ENCODE results near the gene ATP11C. TPM values are rescaled to one million over a fixed set of nuclear protein-coding genes. Genes with fewer than 3 reads are reported as not detected.

ATP11C gene
- polyA plus RNA-seq, 1 donor (not counting 4 experiments of a cell fraction or from before 2014, with no cell fraction given): 14.0 TPM

DNA sequence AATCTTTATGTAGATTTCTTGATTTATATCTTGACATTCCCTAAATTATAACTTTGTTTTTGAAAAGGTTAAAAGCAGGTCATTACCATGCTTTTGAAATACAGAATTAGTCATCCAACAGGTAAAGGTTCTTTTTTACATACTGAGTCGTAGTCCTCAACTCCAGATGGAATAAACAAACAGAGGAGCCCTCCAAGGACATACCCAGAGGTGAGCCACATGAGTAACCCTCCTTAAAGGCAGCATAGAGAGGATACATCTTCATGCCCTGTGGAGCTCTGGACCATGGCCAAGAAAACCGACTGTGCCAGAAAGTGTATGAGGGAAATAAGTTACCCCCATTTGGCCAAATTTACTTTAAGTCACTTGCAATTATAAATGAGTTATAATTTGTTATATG lies 129.6 kb downstream of the ATP11C start:
- Histone ChIP-seq H3K4me2 (ENCODE audit: control insufficient read depth, extremely low read depth, insufficient read depth, low read depth, low read length) (no peak overlapping the region), H3K27ac (ENCODE audit: control insufficient read depth, insufficient read depth, low read length) (no peak overlapping the region), H3K36me3 (ENCODE audit: control insufficient read depth in 2 of 2, extremely low read depth in 1 of 2, insufficient read depth in 2 of 2, low read length in 2 of 2) (no peaks in the 10 kb centered on the region), H4K20me1 (ENCODE audit: control insufficient read depth, extremely low read depth, insufficient read depth, low read length) (no peaks in the 10 kb centered on the region), H2AFZ (ENCODE audit: control insufficient read depth, low read length) (no peak overlapping the region), H3K9me1 (ENCODE audit: control insufficient read depth, extremely low read depth, insufficient read depth, low read length) (no peaks in the 10 kb centered on the region), H3K9ac (ENCODE audit: control insufficient read depth, extremely low read depth, insufficient read depth, low read length) (no peak overlapping the region), H3K9me3 (ENCODE audit: control insufficient read depth, low read depth, low read length) (no peaks in the 10 kb centered on the region), H3K4me1 (ENCODE audit: control insufficient read depth, extremely low read depth, insufficient read depth, low read length) (no peaks in the 10 kb centered on the region), H3K79me2 (ENCODE audit: control insufficient read depth, insufficient read depth, low read length) (no peaks in the 10 kb centered on the region), H3K4me3 (ENCODE audit: control insufficient read depth in 2 of 3, extremely low read depth in 1 of 3, insufficient read depth in 2 of 3, low read depth in 1 of 3, low read length in 3 of 3) (no peak overlapping the region), H3K27me3 (ENCODE audit: control insufficient read depth, extremely low read depth, insufficient read depth, low read length) (no peaks in the 10 kb centered on the region)
- TF ChIP-seq EZH2 (IDR thresholded peaks at IDR 0.05; ENCODE audit: low read length): no peak
- no peak for DNase-seq (ENCODE audit: low read depth, low spot score)
- dilution Hi-C loops (cut with MboI; ENCODE audit: extremely low pct_ligation_motif_present, low sequenced_read_pairs): no loop called here
- FAIRE-seq: no peak

DNA sequence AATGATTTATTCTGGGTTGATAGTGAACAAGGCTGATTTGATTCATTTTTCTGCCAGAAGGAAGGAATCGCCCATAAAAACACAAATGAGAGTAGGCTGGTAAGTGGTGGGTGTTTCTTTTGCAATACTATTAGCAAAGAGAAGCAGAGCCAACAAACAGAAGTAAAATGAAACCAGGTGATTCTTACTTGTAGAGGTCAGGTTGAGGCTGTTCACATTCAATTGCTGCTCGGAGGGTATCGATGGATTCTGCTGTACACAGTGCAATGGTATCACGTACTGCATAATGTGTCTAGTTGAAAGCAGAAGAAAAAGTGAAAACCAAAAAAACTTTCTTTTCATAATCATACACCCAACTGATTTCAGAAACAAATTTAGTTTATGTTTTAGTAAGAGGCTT lies 130.8 kb downstream of the ATP11C start:
- H3K79me2 ChIP-seq (ENCODE audit: control insufficient read depth, insufficient read depth, low read length): no peaks in the 10 kb centered on the region
- FAIRE-seq: no peak
- no peak overlapping the region for H3K4me3 ChIP-seq (ENCODE audit: control insufficient read depth in 2 of 3, extremely low read depth in 1 of 3, insufficient read depth in 2 of 3, low read depth in 1 of 3, low read length in 3 of 3)
- H3K9me3 ChIP-seq (ENCODE audit: control insufficient read depth, low read depth, low read length): no peaks in the 10 kb centered on the region
- no peak for TF ChIP-seq EZH2 (IDR thresholded peaks at IDR 0.05; ENCODE audit: low read length)
- TF ChIP-seq CTCF (optimal IDR thresholded peaks at IDR 0.05 in 1 of 3, IDR thresholded peaks at IDR 0.05 in 1 of 3, conservative IDR thresholded peaks at IDR 0.05 in 1 of 3; ENCODE audit: extremely low read depth in 1 of 3, insufficient read depth in 2 of 3, low read length in 3 of 3): no peak
- H3K9ac ChIP-seq (ENCODE audit: control insufficient read depth, extremely low read depth, insufficient read depth, low read length): no peak overlapping the region
- H3K27me3 ChIP-seq (ENCODE audit: control insufficient read depth, extremely low read depth, insufficient read depth, low read length): no peaks in the 10 kb centered on the region
- no peak overlapping the region for H3K4me2 ChIP-seq (ENCODE audit: control insufficient read depth, extremely low read depth, insufficient read depth, low read depth, low read length)
- H3K27ac ChIP-seq (ENCODE audit: control insufficient read depth, insufficient read depth, low read length): no peak overlapping the region
- no peak for DNase-seq (ENCODE audit: low read depth, low spot score)
- H3K9me1 ChIP-seq (ENCODE audit: control insufficient read depth, extremely low read depth, insufficient read depth, low read length): no peaks in the 10 kb centered on the region
- H3K4me1 ChIP-seq (ENCODE audit: control insufficient read depth, extremely low read depth, insufficient read depth, low read length): no peaks in the 10 kb centered on the region
- dilution Hi-C loops (cut with MboI; ENCODE audit: extremely low pct_ligation_motif_present, low sequenced_read_pairs): no loop called here
- no peak overlapping the region for H2AFZ ChIP-seq (ENCODE audit: control insufficient read depth, low read length)
- H4K20me1 ChIP-seq (ENCODE audit: control insufficient read depth, extremely low read depth, insufficient read depth, low read length): no peaks in the 10 kb centered on the region
- no peaks in the 10 kb centered on the region for H3K36me3 ChIP-seq (ENCODE audit: control insufficient read depth in 2 of 2, extremely low read depth in 1 of 2, insufficient read depth in 2 of 2, low read length in 2 of 2)

DNA sequence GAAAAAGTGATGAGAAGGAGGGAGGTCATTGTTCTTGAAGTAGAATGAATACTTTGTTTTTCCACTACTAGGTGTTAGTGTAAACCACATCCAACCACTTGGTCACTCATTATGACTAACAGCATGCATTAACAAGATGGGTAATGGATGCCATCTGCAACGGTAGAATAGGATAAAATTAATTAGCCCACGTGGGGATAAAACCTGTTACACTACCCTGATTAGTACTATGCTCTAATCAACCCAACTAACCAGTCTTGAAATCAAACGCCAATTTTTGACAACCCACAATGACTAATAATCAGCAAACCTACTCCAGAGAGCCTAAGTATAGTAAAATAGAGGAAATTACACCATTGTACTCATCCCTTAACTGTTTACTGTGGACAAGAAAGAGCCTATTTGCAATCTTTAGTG lies 131.4 kb downstream of the ATP11C start:
- no peaks in the 10 kb centered on the region for H3K36me3 ChIP-seq (ENCODE audit: control insufficient read depth in 2 of 2, extremely low read depth in 1 of 2, insufficient read depth in 2 of 2, low read length in 2 of 2)
- H3K4me3 ChIP-seq (ENCODE audit: control insufficient read depth in 2 of 3, extremely low read depth in 1 of 3, insufficient read depth in 2 of 3, low read depth in 1 of 3, low read length in 3 of 3): no peak overlapping the region
- no peaks in the 10 kb centered on the region for H4K20me1 ChIP-seq (ENCODE audit: control insufficient read depth, extremely low read depth, insufficient read depth, low read length)
- no peaks in the 10 kb centered on the region for H3K9me3 ChIP-seq (ENCODE audit: control insufficient read depth, low read depth, low read length)
- no peak for DNase-seq (ENCODE audit: low read depth, low spot score)
- H3K27ac ChIP-seq (ENCODE audit: control insufficient read depth, insufficient read depth, low read length): no peak overlapping the region
- H3K79me2 ChIP-seq (ENCODE audit: control insufficient read depth, insufficient read depth, low read length): no peaks in the 10 kb centered on the region
- no peak overlapping the region for H3K4me2 ChIP-seq (ENCODE audit: control insufficient read depth, extremely low read depth, insufficient read depth, low read depth, low read length)
- no peaks in the 10 kb centered on the region for H3K4me1 ChIP-seq (ENCODE audit: control insufficient read depth, extremely low read depth, insufficient read depth, low read length)
- no peaks in the 10 kb centered on the region for H3K27me3 ChIP-seq (ENCODE audit: control insufficient read depth, extremely low read depth, insufficient read depth, low read length)
- H3K9ac ChIP-seq (ENCODE audit: control insufficient read depth, extremely low read depth, insufficient read depth, low read length): no peak overlapping the region
- no peaks in the 10 kb centered on the region for H3K9me1 ChIP-seq (ENCODE audit: control insufficient read depth, extremely low read depth, insufficient read depth, low read length)
- dilution Hi-C loops (cut with MboI; ENCODE audit: extremely low pct_ligation_motif_present, low sequenced_read_pairs): no loop called here
- FAIRE-seq: no peak
- no peak overlapping the region for H2AFZ ChIP-seq (ENCODE audit: control insufficient read depth, low read length)
- no peak for TF ChIP-seq EZH2 (IDR thresholded peaks at IDR 0.05; ENCODE audit: low read length)
- TF ChIP-seq CTCF (optimal IDR thresholded peaks at IDR 0.05 in 1 of 3, IDR thresholded peaks at IDR 0.05 in 1 of 3, conservative IDR thresholded peaks at IDR 0.05 in 1 of 3; ENCODE audit: extremely low read depth in 1 of 3, insufficient read depth in 2 of 3, low read length in 3 of 3): no peak

All from keratinocyte (primary cell).